Rectal smooth muscle tissue (tissue), 1 donor: Measurements from ENCODE around the gene COLGALT1.
A peak's percentile ranks its signal among the peaks of the same experiment; 100 is the strongest.
"Not testable (repeated sequence)": the region's sequence is repeated elsewhere in the genome, so short reads cannot be mapped to it uniquely, and the experiment has no call there.

Source experiments
- H3K27ac ChIP-seq: one replicate; pipeline ENCODE4 v1.7.0; 2013; ENCODE audit warnings: low read depth, low read length, inconsistent platforms
- H3K27me3 ChIP-seq: one replicate; pipeline ENCODE4 v1.7.0; 2013; ENCODE audit warnings: low read length; ENCODE audit not compliant: control insufficient read depth, insufficient read depth
- H3K36me3 ChIP-seq: one replicate; pipeline ENCODE4 v1.7.0; 2013; ENCODE audit warnings: low read length; ENCODE audit not compliant: control insufficient read depth, insufficient read depth
- H3K4me1 ChIP-seq: one replicate; pipeline ENCODE4 v1.7.0; 2013; ENCODE audit warnings: low read length; ENCODE audit not compliant: control insufficient read depth, insufficient read depth
- H3K4me3 ChIP-seq: one replicate; pipeline ENCODE4 v1.7.0; 2013; ENCODE audit warnings: low read length
- H3K9ac ChIP-seq: one replicate; pipeline ENCODE4 v1.7.0; 2013; ENCODE audit warnings: low read length

The COLGALT1 gene

GRCh38 chr19:17590866-17591265, 35.4 kb downstream of the COLGALT1 start:
- H3K4me1 ChIP-seq, result no peaks in the 10 kb centered on the region
- no peak overlapping the region for H3K4me3 ChIP-seq
- no peaks in the 10 kb centered on the region for H3K36me3 ChIP-seq
- H3K9ac ChIP-seq, result no peak overlapping the region
- no peak overlapping the region for H3K27ac ChIP-seq
- no peaks in the 10 kb centered on the region for H3K27me3 ChIP-seq

- H3K27me3 ChIP-seq, H3K4me1 ChIP-seq, H3K27ac ChIP-seq, H3K9ac ChIP-seq, H3K4me3 ChIP-seq, H3K36me3 ChIP-seq: not testable (repeated sequence)
Observed at GRCh38 chr19:17594296-17594695, 38.8 kb downstream of the COLGALT1 start.

GRCh38 chr19:17598063-17598462, 42.6 kb downstream of the COLGALT1 start:
- not testable (repeated sequence) for H3K9ac ChIP-seq, H3K4me3 ChIP-seq, H3K4me1 ChIP-seq, H3K27me3 ChIP-seq, H3K27ac ChIP-seq, H3K36me3 ChIP-seq

- Histone ChIP-seq H3K36me3 (no peaks in the 10 kb centered on the region), H3K4me3 (no peak overlapping the region), H3K9ac (no peak overlapping the region), H3K4me1 (no peaks in the 10 kb centered on the region), H3K27ac (no peak overlapping the region), H3K27me3 (peaks cover 3% of the 10 kb centered on the region)
Observed at GRCh38 chr19:17598953-17599352, 43.5 kb downstream of the COLGALT1 start.

- Histone ChIP-seq H3K36me3 (no peaks in the 10 kb centered on the region), H3K9ac (no peak overlapping the region), H3K27ac (no peak overlapping the region), H3K4me3 (no peak overlapping the region), H3K4me1 (no peaks in the 10 kb centered on the region), H3K27me3 (peaks cover 3% of the 10 kb centered on the region)
Observed at GRCh38 chr19:17599780-17600179, 44.3 kb downstream of the COLGALT1 start.

- Histone ChIP-seq H3K27me3 (peaks cover 7% of the 10 kb centered on the region), H3K4me3 (no peak overlapping the region)
Observed at GRCh38 chr19:17601683-17602082, 46.2 kb downstream of the COLGALT1 start.

GRCh38 chr19:17602217-17602616, 46.8 kb downstream of the COLGALT1 start:
- H3K36me3 ChIP-seq, result no peaks in the 10 kb centered on the region
- peaks cover 9% of the 10 kb centered on the region for H3K27me3 ChIP-seq
- no peak overlapping the region for H3K4me3 ChIP-seq
- peaks cover 4% of the 10 kb centered on the region for H3K4me1 ChIP-seq
- H3K9ac ChIP-seq, result no peak overlapping the region
- H3K27ac ChIP-seq, result no peak overlapping the region

More at GRCh38 chr19:17601683-17602082, 46.2 kb downstream of the COLGALT1 start:
- Histone ChIP-seq H3K36me3 (no peaks in the 10 kb centered on the region), H3K9ac (no peak overlapping the region), H3K27ac (no peak overlapping the region), H3K4me1 (peaks cover 4% of the 10 kb centered on the region)

- Histone ChIP-seq H3K36me3 (no peaks in the 10 kb centered on the region), H3K9ac (no peak overlapping the region), H3K27me3 (peaks cover 9% of the 10 kb centered on the region), H3K27ac (no peak overlapping the region), H3K4me3 (no peak overlapping the region), H3K4me1 (peaks cover 4% of the 10 kb centered on the region)
Observed at GRCh38 chr19:17602872-17603510, 47.5 kb downstream of the COLGALT1 start.

- Histone ChIP-seq H3K27me3 (peaks cover 9% of the 10 kb centered on the region), H3K9ac (no peak overlapping the region), H3K36me3 (no peaks in the 10 kb centered on the region)
Observed at GRCh38 chr19:17604372-17605025, 49.0 kb downstream of the COLGALT1 start.

GRCh38 chr19:17605117-17605516, 49.7 kb downstream of the COLGALT1 start:
- H3K27me3 ChIP-seq, result peaks cover 9% of the 10 kb centered on the region
- H3K4me3 ChIP-seq, result no peak overlapping the region
- H3K4me1 ChIP-seq, result peaks cover 4% of the 10 kb centered on the region
- H3K27ac ChIP-seq, result no peak overlapping the region
- H3K9ac ChIP-seq, result no peak overlapping the region
- H3K36me3 ChIP-seq, result no peaks in the 10 kb centered on the region

More at GRCh38 chr19:17604372-17605025, 49.0 kb downstream of the COLGALT1 start:
- Histone ChIP-seq H3K4me1 (peaks cover 4% of the 10 kb centered on the region), H3K27ac (no peak overlapping the region), H3K4me3 (no peak overlapping the region)

- peak overlapping the region; percentile 55 for H3K4me3 ChIP-seq
- peaks cover 9% of the 10 kb centered on the region for H3K27me3 ChIP-seq
- H3K27ac ChIP-seq, result no peak overlapping the region
- H3K4me1 ChIP-seq, result peaks cover 4% of the 10 kb centered on the region
- H3K36me3 ChIP-seq, result no peaks in the 10 kb centered on the region
- no peak overlapping the region for H3K9ac ChIP-seq
Observed at GRCh38 chr19:17605761-17606589, 50.5 kb downstream of the COLGALT1 start.

- peaks cover 4% of the 10 kb centered on the region for H3K4me1 ChIP-seq
- no peak overlapping the region for H3K9ac ChIP-seq
- H3K27ac ChIP-seq, result no peak overlapping the region
- no peaks in the 10 kb centered on the region for H3K36me3 ChIP-seq
- H3K4me3 ChIP-seq, result peak overlapping the region; percentile 55
- peaks cover 9% of the 10 kb centered on the region for H3K27me3 ChIP-seq
Observed at GRCh38 chr19:17606590-17607185, 51.2 kb downstream of the COLGALT1 start.
